SH-SY5Y (cell line): ENCODE measurements around the gene LRRC19.

Experiments
- GATA2 ChIP-seq: IDR thresholded peaks from 2 replicates; pipeline ENCODE4 v1.6.1; 2011; ENCODE audit warnings: mild to moderate bottlenecking, low read depth, low read length
- GATA3 ChIP-seq: IDR thresholded peaks from 2 replicates; pipeline ENCODE4 v1.6.1; 2011; ENCODE audit warnings: low read depth, mild to moderate bottlenecking, low read length, moderate library complexity

DNA sequence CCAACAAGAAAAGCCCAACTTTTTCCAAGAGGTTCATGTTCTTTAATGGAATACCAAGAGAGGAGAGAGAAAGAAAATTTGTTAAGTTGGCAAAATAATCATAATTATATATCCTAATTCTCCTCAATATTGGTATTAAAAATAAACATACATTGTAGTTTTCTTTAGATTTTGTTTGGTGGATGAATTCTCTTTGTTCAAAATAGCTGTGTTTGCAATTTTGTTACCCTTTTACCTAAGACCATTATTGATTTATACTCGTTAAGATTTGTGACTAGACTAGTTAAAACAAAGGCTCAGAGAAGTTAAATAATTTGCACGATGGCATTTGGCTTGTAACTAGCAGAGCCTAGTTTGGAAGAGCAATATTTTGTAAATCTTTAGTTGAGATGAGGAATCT lies 9.7 kb downstream of the LRRC19 start:
- TF ChIP-seq GATA2 = no peak
- TF ChIP-seq GATA3 = no peak
